Esophagus squamous epithelium (tissue), 4 donors: ENCODE measurements around the gene OSBPL10.

Source experiments
- CTCF ChIP-seq, 6 experiments: fragments of 450-650 bp in 4 of 6; fragments of 200-600 bp in 2 of 6; sonication (generic) in 2 of 6; IDR thresholded peaks; one replicate each; pipeline ENCODE4 v1.5.1; 2016 to 2019; ENCODE audit warnings: antibody characterized with exemption in 6 of 6, mild to moderate bottlenecking in 4 of 6, moderate library complexity in 4 of 6
- POLR2A ChIP-seq, 4 donors: fragments of 450-650 bp; IDR thresholded peaks; one replicate each; pipeline ENCODE4 v1.6.1; 2017; ENCODE audit warnings: antibody characterized with exemption in 4 of 4, mild to moderate bottlenecking in 4 of 4, moderate library complexity in 3 of 4

- TF ChIP-seq CTCF (IDR thresholded peaks at IDR 0.05) (no peak), POLR2A (IDR thresholded peaks at IDR 0.05) (no peak)
Observed at GRCh38 chr3:31772272-31772671, 208.8 kb downstream of the OSBPL10 start.
